HG02840 (cell line): Measurements from ENCODE around the gene KDM6B.

Source experiments
- ATAC-seq: cut with Tn5 transposase; IDR thresholded peaks from one replicate; pipeline ENCODE4 v1.9.1; 2021; ENCODE audit warnings: mild to moderate bottlenecking, moderate library complexity, moderate number of reproducible peaks; ENCODE audit not compliant: unreplicated experiment, low FRiP score

The KDM6B gene

DNA sequence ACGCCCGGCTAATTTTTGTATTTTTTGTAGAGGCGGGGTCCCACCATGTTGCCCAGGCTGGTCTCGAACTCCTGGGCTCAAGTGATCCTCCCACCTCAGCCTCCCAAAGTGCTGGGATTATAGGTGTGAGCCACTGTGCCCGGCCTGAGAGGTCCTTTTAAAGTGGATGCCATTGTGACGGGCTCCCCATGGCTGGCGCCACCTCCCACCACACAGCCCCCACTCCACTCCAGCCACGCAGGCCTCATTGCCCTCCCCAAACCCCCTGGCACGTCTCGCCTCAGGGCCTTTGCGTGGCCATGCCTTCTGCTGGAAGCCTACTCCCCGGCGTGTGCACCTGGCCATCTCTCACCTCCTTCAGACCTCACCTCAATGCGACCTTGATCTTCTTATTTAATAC is 11.9 kb upstream of the KDM6B start:
- ATAC-seq, result no peak

DNA sequence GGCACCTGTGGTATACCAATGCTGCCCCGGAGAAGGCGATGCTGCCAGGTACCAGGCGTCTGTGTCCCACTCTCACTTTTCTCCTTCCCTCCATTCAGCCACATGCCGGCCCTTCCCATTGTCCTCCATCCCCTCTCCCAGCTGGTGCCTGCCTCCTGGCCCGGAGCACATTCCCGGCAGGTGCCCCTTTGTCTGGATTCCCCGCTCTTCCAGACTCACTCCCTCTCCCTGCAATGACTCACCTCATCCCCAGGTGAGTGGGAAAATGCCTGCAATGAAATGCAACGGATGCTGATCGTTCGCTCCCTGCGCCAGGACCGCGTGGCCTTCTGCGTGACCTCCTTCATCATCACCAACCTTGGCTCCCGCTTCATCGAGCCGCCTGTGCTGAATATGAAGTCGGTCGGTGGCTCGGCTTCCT is 10.4 kb upstream of the KDM6B start:
- no peak for ATAC-seq

DNA sequence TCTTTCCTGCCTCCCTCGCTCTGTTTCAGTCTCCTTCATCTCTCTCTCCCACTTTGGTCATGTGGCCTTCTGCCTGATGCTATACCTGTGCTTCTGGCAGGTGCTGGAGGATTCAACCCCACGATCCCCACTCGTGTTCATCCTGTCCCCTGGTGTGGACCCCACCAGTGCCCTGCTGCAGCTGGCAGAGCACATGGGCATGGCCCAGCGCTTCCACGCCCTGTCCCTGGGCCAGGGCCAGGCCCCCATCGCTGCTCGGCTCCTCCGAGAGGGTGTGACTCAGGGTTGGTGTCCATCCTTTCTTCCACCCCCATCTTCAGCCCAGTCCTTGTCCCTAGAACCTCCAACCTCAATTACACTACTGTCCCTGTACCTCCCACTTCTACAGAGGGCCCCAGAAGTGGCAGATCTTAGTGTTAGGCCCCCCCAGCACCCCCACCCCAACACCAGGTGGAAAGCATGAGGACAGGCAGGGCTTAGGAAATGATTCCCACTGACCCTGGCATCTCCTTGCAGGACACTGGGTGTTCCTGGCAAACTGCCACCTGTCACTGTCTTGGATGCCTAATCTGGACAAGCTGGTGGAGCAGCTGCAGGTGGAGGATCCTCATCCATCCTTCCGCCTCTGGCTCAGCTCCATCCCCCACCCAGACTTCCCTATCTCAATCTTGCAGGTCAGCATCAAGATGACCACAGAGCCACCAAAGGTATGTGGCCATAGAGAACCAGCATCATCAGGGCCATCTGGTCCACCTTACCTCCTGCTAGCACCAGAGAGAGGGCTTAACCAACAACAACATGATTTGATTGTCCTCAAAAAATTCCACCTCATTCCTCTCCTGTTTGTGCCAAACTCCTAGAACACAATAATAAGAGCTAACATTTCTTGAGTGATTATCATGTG is 9.7 kb upstream of the KDM6B start:
- no peak for ATAC-seq

DNA sequence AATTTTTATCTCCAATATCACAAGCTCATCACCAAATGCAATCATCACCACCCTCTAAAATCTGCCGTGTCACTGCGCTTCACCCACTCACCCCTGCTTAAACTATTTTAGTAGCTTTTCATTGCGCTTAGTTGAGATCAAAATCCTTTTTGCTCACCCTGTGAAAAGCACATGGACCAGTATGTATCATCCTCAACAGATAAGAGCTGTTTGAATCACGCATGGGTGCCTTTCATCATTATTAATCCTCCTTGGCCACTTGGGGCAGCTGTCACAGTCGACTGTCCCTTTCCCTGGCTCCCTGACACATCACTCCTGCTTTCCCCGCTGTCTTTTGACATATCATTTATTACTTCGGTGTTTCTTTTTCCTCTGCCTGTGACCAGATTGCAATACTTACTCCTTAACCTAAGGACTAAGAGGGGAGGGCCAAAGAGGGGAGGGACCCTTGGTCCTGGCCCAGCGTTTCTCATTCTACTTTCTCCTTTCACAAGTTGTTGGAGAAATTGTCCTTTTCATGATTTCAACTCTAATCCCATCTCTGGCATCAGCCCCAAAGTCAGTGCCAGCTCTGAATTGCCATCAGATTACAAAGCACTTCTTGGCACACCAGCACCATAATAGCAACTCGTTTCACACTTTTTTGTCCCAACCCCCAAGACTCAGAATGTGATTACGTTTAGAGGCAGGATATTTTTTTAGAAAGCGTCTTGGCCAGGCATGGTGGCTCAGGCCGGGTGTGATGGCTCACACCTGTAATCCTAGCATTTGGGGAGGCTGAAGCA is 8.6 kb upstream of the KDM6B start:
- ATAC-seq, result no peak

DNA sequence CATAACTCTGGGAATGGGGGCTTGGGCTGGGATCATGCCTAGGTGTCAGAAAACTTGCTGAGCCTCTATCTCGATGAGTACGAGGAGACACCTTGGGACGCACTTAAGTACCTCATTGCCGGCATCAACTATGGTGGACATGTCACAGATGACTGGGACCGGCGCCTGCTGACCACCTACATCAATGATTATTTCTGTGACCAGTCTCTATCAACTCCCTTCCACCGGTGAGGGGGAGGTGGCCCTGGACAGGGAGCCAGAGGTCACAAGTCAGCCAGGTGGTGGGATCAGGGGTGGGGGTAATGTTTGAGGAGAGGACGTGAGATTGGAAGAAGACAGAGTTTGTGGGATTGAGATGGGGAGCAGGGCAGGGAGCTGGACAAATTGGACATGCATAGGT is 3.4 kb upstream of the KDM6B start:
- no peak for ATAC-seq

DNA sequence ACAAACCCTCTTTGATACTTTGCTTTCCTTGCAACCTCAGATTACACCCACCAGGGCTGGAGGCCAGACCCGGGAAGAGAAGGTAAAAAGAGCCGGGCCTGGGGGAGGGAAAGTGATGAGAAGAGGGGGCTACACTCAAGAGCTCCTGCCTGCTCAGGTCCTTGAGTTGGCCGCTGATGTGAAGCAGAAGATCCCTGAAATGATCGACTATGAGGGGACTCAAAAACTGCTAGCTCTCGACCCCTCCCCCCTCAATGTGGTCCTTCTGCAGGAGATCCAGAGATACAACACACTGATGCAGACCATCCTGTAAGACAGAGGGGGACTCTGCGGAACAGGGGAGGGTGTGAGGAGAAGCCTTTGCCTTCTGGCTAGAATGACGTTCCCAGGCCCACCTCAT is 2.8 kb upstream of the KDM6B start:
- no peak for ATAC-seq

DNA sequence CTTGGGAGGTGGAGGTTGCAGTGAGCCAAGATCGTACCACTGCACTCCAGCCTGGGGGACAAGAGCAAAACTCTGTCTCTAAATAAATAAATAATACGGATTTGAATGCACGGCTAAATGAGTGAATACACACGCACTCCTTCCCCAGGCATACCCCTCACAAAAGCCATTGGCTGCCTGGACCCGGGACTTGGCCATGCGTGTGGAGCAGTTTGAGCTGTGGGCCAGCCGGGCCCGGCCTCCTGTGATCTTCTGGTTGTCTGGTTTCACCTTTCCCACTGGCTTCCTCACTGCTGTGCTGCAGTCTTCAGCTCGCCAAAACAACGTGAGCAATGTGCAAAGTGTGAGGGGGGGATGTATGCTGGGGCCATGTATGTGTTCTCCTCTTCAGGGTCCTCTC is 1.6 kb upstream of the KDM6B start:
- no peak for ATAC-seq

DNA sequence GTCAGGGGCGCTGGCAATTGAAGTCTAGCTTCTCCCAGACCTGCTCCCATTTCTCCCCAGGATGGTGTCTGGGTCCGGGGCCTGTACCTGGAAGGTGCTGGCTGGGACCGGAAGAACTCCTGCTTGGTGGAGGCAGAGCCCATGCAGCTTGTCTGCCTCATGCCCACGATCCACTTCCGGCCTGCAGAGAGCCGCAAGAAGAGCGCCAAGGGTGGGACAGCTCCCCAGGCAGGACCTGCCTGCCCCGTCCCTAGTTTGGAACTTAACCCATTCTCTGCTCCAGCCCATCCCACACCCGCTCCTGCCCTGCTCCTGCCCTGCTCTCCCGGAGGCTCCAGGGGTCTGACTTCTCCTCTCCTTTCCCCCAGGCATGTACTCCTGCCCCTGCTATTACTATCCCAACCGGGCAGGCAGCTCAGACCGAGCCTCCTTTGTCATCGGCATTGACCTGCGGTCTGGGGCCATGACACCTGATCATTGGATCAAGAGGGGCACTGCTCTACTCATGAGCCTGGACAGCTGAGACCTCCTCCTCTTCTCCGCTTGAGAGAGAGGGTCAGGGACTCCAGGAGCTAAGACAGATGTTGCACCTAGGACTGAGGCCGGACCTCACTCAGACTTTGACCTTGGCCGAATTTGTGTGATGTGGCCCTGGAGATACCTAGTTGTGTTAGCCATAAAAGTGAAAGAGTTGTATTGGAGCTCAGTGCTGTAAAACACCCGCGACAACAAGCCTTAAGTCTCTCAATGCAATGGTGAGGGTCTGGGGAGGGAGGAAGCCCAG is 814 bp upstream of the KDM6B start:
- ATAC-seq, result no peak

DNA sequence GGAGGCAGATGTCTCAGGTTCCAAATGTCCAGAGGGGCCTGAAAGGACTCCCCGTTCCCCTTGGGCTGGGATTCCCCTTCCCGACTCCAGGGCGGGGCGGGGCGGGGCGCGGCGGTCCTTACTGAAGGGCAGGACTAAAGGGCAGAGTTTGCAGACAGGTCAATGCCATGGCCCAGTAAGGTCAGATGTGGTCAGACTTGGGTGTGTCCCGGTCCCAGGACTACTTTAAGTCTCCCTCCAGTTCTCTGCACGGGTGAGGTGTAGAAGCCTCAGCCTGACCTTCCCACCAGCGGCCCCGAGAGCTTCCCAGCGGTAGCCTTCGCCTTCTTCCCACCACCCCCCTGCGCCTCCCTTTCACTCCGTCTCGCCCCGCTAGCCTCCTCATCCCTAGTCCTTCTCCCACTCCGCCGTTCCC is 532 bp downstream of the KDM6B start:
- ATAC-seq, result no peak

DNA sequence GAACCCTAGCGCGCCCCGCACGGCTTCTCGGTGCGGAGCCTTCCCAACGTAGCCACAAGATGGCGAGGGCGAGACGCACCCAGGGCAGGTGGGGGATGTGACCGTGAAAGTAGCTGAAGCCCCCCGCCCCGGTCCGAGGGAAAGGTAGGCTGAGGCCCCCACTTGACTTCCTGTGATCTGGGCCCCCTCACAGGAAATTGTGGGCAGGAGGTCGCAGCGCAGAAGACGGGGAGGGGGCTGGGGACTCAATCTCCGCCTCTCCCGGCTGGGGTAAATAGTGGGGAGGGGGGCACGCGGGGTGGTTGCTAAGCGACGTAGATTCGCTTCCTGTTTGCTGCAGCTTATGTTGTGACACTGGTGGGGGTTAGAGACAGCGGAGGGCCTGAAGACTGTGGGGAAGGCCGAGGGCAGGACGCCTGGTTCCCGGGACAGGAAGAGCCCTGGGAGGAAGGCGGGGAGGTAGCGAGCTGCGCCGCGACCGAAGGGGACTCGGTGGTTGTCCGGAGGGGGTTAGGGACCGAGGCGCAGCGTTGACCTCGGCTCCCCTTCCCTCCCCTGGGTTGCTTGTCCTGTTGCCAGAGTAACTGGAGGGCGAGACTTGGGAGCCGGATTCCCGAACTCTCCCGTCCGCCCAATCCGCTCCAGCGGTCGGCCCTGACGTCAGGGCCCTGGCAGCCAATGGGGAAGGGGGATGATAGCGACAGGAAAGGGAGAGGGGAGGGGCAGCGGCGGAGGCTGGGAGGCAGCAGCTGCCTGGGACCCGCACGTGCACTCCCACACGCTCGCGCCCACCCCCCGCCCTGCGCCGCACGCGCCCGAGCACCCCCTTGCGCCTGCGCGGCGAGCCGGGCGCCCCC is 1.2 kb downstream of the KDM6B start:
- ATAC-seq, result peak; percentile 53

DNA sequence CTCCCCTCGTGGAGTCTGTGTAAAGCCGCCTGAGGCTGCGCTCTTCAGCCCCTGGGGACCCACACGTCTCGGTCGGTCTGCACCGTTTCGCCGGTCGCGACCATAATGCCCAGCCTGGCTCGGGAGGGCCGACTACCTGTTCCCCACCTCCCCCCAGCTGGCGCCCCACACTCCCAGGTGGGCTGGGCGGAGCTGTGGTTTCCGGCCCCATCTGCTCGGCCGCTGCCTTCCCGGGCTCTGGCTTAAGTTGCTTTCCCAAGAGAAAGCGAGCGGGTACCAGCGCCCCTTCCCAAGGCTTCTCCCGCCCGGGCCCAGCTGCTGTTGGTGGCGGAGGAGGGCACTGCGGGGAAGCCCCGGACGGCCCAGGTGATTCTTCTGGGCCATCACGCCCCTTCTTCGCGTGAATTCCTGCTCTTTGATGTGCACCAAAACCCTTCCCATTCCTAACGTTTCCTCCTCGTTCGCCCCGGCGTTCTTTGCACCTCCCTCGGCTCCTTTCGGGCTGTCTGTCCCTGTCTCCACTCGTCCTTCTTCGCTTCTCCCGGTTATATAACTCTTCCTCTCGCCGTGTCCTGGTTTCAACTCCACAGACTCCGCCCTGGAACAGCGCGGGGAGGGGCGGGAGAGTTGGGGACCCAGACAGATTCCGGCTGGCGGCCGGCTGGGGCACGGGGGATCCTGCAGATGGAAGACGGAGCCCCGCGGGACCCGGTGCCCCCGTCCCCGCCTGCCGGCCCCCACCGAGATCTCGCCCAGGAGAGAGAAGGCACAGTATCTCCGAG is 2.0 kb downstream of the KDM6B start:
- ATAC-seq, result no peak

DNA sequence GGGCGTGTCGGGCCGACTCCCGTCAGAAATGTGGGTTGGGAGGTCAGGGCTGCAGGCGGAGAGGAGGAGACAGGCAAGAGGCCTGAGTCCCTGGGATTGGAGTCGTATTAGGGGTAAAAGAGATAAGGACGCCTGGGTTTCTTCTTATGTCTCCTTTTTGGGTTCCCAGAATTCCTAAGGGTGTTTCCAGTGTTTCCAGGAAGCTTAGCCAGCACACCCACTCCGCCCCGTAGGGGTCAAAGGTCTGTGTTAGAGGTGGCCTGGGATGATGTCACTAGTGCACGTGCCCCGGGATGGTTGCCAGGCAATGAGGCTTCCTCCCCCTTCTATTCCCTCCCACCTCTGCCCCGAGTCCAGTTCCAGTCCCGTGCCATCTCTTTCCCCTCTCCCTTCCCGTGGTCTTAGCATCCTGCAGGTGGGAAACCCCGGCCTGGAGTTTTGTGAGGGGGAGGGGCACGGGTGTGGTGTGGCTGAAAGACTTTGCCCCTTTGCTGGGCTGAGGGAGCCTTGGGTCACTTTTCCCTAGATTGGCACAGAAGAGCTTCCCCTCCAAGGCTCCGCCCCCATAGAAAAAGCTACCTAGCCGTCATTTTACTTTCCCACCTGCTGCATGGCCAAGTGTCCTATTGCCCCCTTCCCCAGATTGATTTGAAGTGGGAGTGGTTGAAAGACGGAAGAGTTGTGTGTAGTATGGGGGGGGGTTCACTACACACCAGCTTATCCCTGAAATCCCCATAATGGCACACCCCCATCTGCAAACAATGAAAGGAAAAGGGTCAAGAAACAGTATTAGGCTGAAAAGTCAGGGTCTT is 2.8 kb downstream of the KDM6B start:
- no peak for ATAC-seq

DNA sequence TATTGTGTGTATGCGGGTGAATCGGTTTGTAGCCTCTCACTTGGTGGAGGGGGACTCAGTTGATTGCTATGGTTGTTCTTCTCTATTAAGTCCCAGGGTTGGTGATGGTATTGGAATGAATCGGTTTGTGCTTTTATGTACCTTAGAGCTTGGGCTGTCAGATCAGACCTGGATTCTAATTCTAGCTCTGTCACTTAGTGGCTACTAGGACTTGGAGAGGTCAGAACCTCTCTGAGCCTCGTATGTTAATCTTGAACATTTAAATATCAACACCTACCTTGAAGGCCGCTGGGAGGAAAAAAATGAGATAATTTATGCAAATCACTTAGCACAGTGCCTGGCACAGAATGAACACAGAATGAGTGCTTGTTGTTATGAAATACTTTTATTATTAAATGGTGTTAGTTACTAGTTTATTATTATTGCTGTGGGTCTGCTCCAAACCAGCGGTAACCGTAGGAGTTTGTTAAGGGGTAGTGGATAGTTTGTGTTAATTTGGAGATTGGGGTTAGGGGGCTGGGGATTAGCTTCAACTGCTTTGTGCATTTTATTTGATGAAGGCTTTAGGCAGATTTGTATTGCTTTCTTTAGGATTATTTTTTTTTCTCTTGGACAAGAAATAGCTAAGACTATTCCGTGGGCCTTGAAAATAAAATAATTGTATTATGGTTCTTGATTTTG is 3.5 kb downstream of the KDM6B start:
- ATAC-seq, result no peak

DNA sequence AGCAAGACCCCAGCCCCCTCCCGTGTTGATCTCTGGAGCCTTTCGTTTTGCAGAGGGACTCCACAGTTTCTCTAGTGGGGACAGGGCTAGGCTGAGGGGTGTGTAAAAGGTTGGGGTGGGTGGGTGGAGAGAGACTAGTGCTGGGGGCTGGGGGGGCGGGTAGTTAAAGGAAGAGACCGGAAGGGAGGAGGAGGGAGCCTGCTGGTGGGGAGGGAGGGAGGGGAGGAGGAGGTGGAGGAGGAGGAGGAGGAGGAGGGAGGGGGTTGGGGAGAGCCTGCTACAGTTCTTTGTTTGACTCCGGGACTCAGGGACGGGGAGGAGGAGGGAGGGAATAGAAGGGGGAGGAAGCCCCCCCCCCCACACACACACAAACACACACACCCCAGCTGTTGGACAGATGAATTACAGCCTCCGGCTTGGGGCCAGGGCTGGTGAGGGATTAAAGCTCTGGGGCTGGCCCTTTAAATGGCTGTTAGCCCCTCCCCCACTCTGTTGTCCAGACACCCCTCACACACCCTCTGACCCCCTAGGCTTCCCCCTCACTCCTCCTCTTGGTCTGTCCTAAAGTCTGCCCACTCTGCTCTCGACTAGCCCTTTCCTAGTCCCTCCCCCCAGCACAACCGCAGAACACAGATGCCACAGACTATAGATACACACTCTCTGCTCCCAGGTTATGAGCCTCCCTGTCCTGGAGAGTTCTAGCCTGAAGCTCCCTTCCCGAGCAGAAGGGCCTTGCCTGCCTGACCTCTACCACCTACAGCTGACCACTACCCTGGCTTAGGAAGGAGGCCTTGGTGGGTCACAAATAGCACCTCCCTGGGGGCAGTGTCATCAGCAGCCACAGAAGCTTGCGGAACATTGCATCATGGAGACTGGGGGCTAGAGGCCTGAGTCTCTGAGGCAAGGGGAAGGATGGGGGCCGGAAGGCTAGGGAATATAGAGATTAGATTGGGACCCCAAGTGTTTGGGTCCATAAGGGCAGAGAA is 4.4 kb downstream of the KDM6B start:
- no peak for ATAC-seq

DNA sequence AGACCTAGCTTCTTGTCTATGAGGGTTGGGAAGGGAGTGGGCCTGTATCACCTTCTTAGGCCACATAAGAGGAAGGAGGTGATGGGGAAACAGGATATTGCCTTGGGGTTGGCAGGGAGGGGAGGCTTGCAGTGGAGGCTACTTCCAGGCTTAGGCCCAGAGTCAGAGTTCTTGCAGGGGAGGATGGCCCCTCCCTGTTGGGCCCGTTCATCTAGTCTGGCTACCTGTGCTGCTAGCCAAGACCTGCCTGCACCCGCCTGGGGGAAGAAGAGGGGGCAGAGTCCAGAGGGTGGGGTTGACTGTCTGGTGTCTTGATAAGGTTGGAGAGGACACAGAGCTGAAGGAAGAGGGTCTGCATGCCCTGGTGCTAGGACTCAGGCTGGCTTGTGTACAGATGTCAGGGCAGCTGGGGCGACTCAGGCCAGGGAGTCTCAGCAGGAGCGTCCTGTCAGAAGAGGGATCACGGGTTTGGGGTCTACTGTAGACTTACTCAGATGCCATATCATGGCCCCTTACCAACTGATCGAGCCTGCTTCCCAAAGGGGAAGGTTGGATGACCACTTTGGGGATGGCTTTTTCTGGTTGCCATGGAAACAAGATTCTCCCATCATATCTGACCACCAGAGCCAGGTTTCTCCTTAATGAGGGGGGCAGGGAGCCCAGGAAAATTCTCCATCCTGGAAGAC is 5.3 kb downstream of the KDM6B start:
- ATAC-seq, result no peak

DNA sequence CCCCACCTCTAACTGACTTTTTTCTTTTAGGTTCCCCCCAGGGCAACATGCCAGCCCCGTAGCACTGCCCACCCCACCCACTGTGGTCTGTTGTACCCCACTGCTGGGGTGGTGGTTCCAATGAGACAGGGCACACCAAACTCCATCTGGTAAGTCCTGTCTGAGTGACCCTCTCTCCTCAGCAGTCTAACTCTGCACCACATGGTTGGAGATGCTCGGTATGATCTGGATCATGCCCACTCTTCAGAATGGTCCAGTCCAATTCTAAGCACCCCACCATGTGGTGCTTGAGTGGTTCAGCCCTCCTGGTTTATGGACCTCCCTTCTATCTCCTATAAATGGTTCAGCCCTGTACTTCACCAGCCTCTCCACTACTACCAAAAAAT is 5.9 kb downstream of the KDM6B start:
- ATAC-seq, result no peak
